NT2/D1 (cell line): ENCODE measurements around the gene CLIP2.

Experiments used
- YY1 ChIP-seq: IDR thresholded peaks from 2 replicates; pipeline ENCODE4 v1.6.1; 2011; ENCODE audit not compliant: insufficient read length, insufficient read depth
- ZNF274 ChIP-seq: IDR thresholded peaks from 2 replicates; pipeline ENCODE4 v1.6.1; 2011; ENCODE audit warnings: mild to moderate bottlenecking, low read depth, low read length

- TF ChIP-seq YY1 (no peak), ZNF274 (no peak)
Measured at GRCh38 chr7:74372511-74373111, 83.4 kb downstream of the CLIP2 start.
